HUES6 (cell line): ENCODE results near the gene TOP3A.

Source experiments
- H3K27ac ChIP-seq: 2 replicates; pipeline ENCODE4 v1.7.0; 2013; ENCODE audit warnings: low read depth, mild to moderate bottlenecking, low read length, inconsistent platforms
- H3K27me3 ChIP-seq: 2 replicates; pipeline ENCODE4 v1.6.1; 2013; ENCODE audit warnings: low read length; ENCODE audit not compliant: control insufficient read depth, insufficient read depth
- H3K36me3 ChIP-seq: 2 replicates; pipeline ENCODE4 v1.6.1; 2013; ENCODE audit warnings: low read length; ENCODE audit not compliant: control insufficient read depth, insufficient read depth
- H3K4me1 ChIP-seq: 2 replicates; pipeline ENCODE4 v1.6.1; 2013; ENCODE audit warnings: low read length; ENCODE audit not compliant: control insufficient read depth, insufficient read depth
- H3K4me3 ChIP-seq: 2 replicates; pipeline ENCODE4 v1.5.1; 2013; ENCODE audit warnings: low read depth, low read length
- H3K9ac ChIP-seq: one replicate; pipeline ENCODE4 v1.6.1; 2013; ENCODE audit warnings: mild to moderate bottlenecking, low read length
- H3K9me3 ChIP-seq: 2 replicates; pipeline ENCODE4 v1.6.1; 2013; ENCODE audit warnings: low read depth, low read length; ENCODE audit not compliant: control insufficient read depth, insufficient read depth

TOP3A gene

DNA sequence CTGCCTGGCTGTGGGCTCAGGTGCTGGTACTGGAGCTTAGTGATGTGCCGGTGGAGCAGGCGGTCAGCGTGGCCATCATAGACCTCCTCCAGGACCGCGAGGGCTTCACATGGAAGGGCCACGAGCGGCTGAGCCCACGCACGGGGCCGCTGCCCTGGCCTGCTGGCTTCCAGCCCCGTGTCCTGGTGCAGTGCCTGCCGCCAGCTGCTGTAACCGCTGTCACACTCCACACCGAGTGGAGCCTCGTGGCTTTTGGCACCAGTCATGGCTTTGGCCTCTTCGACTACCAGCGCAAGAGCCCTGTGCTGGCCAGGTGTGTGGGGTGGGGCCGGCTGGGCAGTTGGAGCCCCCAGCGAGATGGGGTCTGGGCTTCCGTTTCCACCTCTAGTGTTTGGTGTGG, 77.3 kb downstream of the TOP3A start:
- no peak overlapping the region for H3K4me3 ChIP-seq
- no peaks in the 10 kb centered on the region for H3K9me3 ChIP-seq
- H3K27ac ChIP-seq: no peak overlapping the region
- H3K4me1 ChIP-seq: no peaks in the 10 kb centered on the region
- no peaks in the 10 kb centered on the region for H3K27me3 ChIP-seq
- H3K36me3 ChIP-seq: peaks cover 95% of the 10 kb centered on the region
- H3K9ac ChIP-seq: no peak overlapping the region

DNA sequence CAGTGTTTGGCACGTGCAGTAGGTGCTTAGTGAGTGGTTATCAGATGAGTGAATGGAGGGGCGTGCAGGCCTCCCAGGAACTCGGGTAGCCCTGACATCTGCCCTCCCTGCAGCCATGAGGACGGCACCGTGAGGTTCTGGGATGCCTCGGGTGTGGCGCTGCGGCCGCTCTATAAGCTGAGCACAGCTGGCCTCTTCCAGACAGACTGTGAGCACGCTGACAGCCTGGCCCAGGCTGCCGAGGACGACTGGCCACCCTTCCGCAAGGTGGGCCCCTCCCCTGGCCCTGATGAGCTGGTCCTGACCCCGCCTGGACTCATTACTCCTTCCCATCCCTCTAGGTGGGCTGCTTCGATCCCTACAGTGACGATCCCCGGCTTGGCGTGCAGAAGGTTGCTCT, 78.3 kb downstream of the TOP3A start:
- H3K9ac ChIP-seq: no peak overlapping the region
- H3K4me3 ChIP-seq: no peak overlapping the region
- no peaks in the 10 kb centered on the region for H3K9me3 ChIP-seq
- no peak overlapping the region for H3K27ac ChIP-seq
- peaks cover 92% of the 10 kb centered on the region for H3K36me3 ChIP-seq
- no peaks in the 10 kb centered on the region for H3K27me3 ChIP-seq
- H3K4me1 ChIP-seq: no peaks in the 10 kb centered on the region

DNA sequence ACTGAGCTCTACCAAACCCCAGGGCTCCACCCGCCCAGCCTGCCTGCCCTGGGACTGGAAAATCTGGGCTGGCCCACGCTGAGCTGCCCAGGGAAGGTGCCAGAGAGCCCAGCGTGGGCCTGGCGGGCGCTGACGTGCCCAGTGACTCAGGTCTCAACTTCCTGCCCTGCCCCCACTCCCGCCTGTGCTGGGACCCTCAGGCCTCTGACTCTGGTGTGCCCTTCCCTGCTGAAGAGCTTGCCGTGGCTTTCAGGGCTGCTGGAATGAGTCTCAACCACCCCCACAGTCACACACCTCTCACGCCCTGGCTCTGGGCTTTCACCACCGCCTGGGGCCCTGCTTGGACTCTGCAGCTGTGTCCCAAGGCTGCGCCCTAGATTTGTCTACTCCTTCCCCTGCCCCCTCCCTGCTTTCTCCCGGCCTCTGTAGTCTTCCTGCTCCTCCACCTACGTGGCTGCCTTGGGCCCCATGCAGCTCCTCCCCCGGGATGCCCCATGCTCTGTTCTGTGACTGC, 79.0 kb downstream of the TOP3A start:
- Histone ChIP-seq H3K36me3 (peaks cover 85% of the 10 kb centered on the region), H3K27ac (peak overlapping the region; percentile 31; the same call in 1 of the 2 replicates), H3K4me1 (no peaks in the 10 kb centered on the region), H3K9me3 (no peaks in the 10 kb centered on the region), H3K4me3 (no peak overlapping the region), H3K27me3 (no peaks in the 10 kb centered on the region), H3K9ac (no peak overlapping the region)

DNA sequence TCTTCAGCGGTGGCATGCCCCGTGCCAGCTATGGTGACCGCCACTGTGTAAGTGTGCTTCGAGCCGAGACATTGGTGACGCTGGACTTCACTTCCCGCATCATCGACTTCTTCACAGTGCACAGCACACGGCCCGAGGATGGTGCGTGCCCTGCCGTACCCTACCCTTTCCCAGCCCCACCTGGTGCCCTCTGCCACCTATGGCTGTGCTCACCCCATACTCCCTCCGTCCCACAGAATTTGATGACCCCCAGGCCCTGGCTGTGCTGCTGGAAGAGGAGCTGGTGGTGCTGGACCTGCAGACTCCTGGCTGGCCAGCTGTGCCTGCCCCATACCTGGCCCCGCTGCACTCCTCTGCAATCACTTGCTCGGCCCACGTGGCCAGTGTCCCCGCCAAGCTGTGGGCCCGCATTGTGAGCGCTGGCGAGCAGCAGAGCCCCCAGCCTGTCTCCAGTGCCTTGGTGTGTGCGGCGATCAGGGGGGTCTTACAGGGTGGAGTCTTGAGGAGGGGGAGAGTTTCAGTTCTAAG, 79.9 kb downstream of the TOP3A start:
- peak overlapping the region; percentile 31; the same call in 1 of the 2 replicates for H3K27ac ChIP-seq
- no peak overlapping the region for H3K4me3 ChIP-seq
- no peaks in the 10 kb centered on the region for H3K4me1 ChIP-seq
- H3K9ac ChIP-seq: no peak overlapping the region
- H3K36me3 ChIP-seq: peaks cover 76% of the 10 kb centered on the region
- H3K27me3 ChIP-seq: no peaks in the 10 kb centered on the region
- no peaks in the 10 kb centered on the region for H3K9me3 ChIP-seq

DNA sequence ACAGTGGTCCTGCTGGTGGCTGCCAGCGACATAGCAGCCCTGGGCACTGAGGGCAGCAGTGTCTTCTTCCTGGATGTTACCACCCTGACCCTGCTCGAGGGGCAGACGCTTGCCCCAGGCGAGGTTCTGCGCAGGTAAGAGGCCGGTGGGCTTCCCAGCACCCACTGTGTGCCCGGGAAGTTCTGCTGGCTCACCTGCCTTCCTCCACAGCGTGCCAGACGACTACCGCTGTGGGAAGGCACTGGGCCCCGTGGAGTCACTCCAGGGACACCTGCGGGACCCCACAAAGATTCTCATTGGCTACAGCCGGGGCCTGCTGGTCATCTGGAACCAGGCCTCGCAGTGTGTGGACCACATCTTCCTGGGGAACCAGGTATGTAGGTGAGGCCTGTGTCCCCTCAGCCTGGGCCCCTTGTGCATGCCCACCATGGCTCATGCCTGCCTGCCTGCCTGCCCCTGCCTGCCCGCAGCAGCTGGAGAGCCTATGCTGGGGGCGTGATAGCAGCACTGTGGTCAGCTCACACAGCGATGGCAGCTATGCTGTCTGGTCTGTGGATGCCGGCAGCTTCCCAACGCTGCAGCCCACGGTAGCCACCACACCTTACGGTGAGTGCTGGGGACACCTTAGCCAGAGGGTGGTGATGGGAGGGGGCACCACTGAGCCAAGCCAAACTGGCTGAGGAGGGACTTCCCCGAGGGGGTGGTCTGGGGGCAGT, 80.8 kb downstream of the TOP3A start:
- no peaks in the 10 kb centered on the region for H3K9me3 ChIP-seq
- H3K4me3 ChIP-seq: no peak overlapping the region
- H3K27me3 ChIP-seq: no peaks in the 10 kb centered on the region
- H3K27ac ChIP-seq: no peak overlapping the region; the same call in 1 of the 2 replicates
- no peaks in the 10 kb centered on the region for H3K4me1 ChIP-seq
- peaks cover 68% of the 10 kb centered on the region for H3K36me3 ChIP-seq
- no peak overlapping the region for H3K9ac ChIP-seq

DNA sequence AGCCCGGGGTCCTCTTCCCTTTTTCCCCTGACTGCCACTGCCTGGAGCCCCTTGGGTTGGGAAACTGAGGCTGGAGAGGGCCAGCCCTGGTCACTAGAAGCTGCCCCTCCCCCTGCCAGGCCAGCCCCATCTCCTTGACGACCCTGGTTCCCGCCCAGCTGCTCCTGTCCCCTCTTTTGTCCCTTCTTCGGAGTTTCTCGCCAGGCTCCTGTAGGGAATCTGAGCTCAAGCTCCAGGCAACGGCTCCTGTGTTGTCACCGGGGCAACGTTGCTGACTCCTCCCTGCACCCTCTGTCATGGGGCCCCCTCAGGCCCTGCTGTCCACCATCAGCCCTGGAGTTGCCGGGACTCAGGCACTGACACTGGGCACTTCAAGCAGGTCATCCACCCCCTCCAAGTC, 83.6 kb downstream of the TOP3A start:
- no peak overlapping the region for H3K9ac ChIP-seq

DNA sequence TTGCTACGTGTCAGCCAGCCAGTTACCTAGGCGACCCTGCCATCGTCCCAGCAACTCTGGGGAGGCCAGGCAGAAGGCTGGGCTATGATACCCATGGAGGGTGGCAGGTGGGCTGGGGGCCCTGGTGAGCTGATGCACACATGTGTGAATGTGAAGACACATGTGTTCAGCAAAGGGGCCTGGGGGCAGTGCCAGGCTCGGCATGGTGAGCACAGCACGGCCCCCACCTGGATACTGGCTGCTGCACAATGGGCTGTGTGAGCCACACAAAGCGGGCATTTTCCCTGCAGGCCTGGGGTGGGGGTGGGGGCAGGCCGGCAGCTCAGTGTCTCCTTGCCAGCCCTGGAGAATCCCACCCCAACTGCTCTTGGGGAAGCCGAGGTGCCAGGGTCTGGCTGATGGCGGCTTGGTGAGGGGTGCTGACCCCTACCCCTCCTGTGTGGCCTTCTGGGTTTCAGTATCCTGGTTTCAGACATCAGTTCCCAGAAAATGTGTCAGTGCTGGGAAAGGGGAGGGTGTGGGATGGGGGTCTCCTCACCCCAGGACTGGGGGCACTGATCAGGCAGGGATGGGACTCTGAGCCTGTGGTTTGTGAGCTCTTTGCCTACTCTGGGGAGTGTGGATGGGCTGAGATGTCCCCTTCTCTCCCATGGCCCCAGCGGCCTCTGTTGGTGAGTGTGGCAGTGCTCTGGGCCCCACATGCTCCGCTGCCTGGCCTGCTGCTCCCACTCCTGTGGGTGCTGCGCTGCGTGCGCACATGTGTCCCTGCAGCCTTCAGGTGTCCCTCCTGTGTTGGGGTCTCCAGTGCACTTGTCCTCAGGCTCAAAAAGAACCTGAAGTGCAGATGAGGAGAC, 84.3 kb downstream of the TOP3A start:
- H3K27me3 ChIP-seq: no peaks in the 10 kb centered on the region
- H3K4me1 ChIP-seq: peaks cover 6% of the 10 kb centered on the region
- H3K36me3 ChIP-seq: peaks cover 37% of the 10 kb centered on the region
- no peak overlapping the region for H3K27ac ChIP-seq
- H3K9ac ChIP-seq: no peak overlapping the region
- H3K4me3 ChIP-seq: no peak overlapping the region
- H3K9me3 ChIP-seq: no peaks in the 10 kb centered on the region

More for the DNA sequence above, 83.6 kb downstream of the TOP3A start:
- H3K4me1 ChIP-seq: peaks cover 6% of the 10 kb centered on the region
- H3K27ac ChIP-seq: no peak overlapping the region
- no peaks in the 10 kb centered on the region for H3K9me3 ChIP-seq
- no peaks in the 10 kb centered on the region for H3K27me3 ChIP-seq
- H3K4me3 ChIP-seq: no peak overlapping the region
- peaks cover 43% of the 10 kb centered on the region for H3K36me3 ChIP-seq

DNA sequence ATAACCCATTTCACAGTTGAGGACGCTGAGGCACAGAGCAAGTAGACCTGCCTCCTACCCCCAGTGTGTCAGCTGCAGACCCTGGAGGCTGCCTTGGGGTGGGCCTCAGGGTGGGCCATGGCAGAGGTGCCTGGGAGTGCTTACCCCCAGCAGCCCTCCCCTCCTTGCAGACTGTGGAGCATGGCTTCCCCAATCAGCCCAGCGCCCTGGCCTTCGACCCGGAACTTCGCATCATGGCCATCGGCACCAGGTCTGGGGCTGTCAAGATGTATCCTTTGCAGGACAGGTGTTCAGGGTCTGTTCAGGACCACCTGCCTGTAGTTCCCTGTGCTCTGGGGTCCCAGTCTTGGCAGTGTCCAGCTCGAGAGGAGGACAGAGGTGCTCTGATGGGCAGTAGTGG, 85.0 kb downstream of the TOP3A start:
- peaks cover 29% of the 10 kb centered on the region for H3K36me3 ChIP-seq
- peaks cover 10% of the 10 kb centered on the region for H3K4me1 ChIP-seq
- no peak overlapping the region for H3K27ac ChIP-seq

DNA sequence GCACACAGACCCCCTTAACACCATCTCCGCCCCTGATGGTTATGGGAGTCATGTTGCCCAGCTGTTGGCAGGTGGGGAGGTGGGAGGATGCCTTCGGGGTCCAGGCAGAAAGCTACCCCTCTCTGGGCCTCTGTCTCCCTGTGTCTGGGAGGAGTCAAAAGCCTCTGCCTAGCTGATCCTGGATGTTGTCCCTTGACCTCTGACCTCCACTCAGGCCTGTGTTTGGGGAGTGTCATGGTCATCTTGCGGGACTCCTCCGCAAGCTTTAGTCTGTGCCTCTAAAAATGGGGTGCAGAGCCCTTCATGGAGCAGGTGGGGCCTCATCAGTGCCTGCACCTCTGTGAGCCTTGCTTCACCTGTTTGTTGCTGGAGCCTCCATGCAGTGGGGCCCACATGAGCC, 85.5 kb downstream of the TOP3A start:
- Histone ChIP-seq H3K4me3 (no peak overlapping the region), H3K36me3 (peaks cover 24% of the 10 kb centered on the region), H3K9ac (no peak overlapping the region), H3K27me3 (no peaks in the 10 kb centered on the region), H3K4me1 (peaks cover 14% of the 10 kb centered on the region), H3K9me3 (no peaks in the 10 kb centered on the region), H3K27ac (no peak overlapping the region)

More for the DNA sequence above, 85.0 kb downstream of the TOP3A start:
- no peaks in the 10 kb centered on the region for H3K27me3 ChIP-seq
- no peak overlapping the region for H3K9ac ChIP-seq
- no peak overlapping the region for H3K4me3 ChIP-seq
- no peaks in the 10 kb centered on the region for H3K9me3 ChIP-seq

DNA sequence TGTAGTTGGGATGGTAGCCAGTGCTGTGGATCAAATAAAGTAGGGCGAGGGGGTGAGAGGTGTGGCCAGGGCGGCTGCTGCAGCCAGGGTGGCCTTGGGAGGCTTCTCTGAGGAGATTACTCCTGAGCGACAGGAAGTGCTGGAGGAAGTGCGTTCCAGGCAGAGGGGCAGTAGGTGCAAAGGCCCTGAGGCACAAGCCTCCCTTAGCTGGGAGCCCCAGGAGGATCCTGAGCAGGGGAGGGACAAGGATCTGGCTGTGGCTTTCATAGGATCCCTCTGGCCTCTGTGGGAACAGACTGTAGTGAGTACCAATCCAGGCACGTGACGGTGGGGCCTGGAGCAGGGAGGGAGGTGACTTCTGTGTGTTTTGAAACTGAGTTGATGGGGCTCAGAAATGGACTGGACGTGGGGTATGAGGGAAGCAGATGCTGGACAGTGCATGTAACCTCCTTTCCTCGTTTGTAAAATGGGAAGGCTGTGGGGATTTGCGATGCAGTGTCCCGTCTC, 86.6 kb downstream of the TOP3A start:
- Histone ChIP-seq H3K4me1 (peaks cover 20% of the 10 kb centered on the region), H3K27ac (no peak overlapping the region), H3K27me3 (no peaks in the 10 kb centered on the region), H3K36me3 (peaks cover 14% of the 10 kb centered on the region), H3K9ac (no peak overlapping the region), H3K4me3 (no peak overlapping the region), H3K9me3 (no peaks in the 10 kb centered on the region)

DNA sequence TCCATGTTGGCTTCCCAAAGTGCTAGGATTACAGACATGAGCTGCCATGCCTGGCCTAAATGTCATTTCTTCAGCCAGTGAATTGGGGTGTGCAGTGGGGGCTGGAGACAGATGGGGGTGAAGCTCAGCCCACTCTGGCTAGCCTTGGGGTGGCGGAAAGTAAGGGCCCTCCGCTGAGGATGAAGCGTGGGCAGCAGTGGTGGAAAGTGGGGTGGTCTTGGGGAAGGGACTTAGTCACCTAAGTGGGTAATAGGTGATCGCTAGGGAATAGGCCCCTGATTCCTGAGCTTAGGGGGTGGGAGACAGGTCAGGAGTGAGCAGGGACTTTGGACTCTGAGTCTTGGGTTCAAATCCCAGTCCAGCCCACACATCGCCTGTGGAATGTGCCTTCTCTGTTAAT, 87.2 kb downstream of the TOP3A start:
- Histone ChIP-seq H3K9ac (no peak overlapping the region), H3K4me3 (no peak overlapping the region), H3K9me3 (no peaks in the 10 kb centered on the region), H3K27ac (no peak overlapping the region), H3K36me3 (peaks cover 8% of the 10 kb centered on the region), H3K27me3 (no peaks in the 10 kb centered on the region), H3K4me1 (peaks cover 20% of the 10 kb centered on the region)
